Measurements from ENCODE around the gene GAB3.

GAB3 gene

DNA sequence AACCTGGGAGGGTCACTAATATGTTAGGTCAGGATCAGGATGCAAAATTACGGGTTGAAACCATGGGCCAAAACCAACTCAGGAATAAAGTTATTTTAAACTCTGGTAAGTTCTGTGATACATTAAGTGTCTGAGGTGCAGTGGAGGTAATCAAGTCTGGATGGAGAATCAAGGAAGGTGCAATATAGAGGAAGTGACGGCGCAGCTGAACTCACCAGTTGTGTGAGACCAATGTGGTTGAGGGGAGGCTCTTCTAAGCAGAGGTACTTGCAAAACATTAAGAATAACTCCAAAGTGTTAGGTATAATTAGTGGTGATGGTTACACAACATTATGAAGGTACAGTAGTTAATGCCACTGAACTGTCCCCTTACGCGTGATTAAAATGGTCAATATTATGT is 19.7 kb downstream of the GAB3 start:
- Histone ChIP-seq H3K27me3 (ENCODE audit: low read length) (no peaks in the 10 kb centered on the region), H2AFZ (ENCODE audit: low read depth, low read length, severe bottlenecking) (no peak overlapping the region), H4K20me1 (ENCODE audit: low read depth, low read length) (no peaks in the 10 kb centered on the region), H3K4me3 (ENCODE audit: insufficient read depth, low read length, poor library complexity, severe bottlenecking) (no peak overlapping the region), H3K79me2 (ENCODE audit: insufficient read depth, low read length) (no peaks in the 10 kb centered on the region), H3K9me2 (replicated peaks; ENCODE audit: insufficient read depth, low read length) (no peaks in the 10 kb centered on the region), H3K27ac (ENCODE audit: low read depth, low read length) (no peak overlapping the region), H3K9ac (ENCODE audit: low read length) (no peak overlapping the region), H3K4me2 (ENCODE audit: low read depth, low read length, poor library complexity, severe bottlenecking) (no peak overlapping the region), H3K9me3 (ENCODE audit: insufficient read depth, low read length) (no peaks in the 10 kb centered on the region), H3K36me3 (ENCODE audit: low read length) (no peaks in the 10 kb centered on the region), H3F3A (ENCODE audit: insufficient read depth) (no peaks in the 10 kb centered on the region)
- TF ChIP-seq, protein P1, sequence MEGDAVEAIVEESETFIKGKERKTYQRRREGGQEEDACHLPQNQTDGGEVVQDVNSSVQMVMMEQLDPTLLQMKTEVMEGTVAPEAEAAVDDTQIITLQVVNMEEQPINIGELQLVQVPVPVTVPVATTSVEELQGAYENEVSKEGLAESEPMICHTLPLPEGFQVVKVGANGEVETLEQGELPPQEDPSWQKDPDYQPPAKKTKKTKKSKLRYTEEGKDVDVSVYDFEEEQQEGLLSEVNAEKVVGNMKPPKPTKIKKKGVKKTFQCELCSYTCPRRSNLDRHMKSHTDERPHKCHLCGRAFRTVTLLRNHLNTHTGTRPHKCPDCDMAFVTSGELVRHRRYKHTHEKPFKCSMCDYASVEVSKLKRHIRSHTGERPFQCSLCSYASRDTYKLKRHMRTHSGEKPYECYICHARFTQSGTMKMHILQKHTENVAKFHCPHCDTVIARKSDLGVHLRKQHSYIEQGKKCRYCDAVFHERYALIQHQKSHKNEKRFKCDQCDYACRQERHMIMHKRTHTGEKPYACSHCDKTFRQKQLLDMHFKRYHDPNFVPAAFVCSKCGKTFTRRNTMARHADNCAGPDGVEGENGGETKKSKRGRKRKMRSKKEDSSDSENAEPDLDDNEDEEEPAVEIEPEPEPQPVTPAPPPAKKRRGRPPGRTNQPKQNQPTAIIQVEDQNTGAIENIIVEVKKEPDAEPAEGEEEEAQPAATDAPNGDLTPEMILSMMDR (IDR thresholded peaks at IDR 0.05; ENCODE audit: insufficient read depth, low read length, poor library complexity, severe bottlenecking), result no peak
- TF ChIP-seq EZH2phosphoT487 (conservative IDR thresholded peaks at IDR 0.05; ENCODE audit: low read length), result no peak

DNA sequence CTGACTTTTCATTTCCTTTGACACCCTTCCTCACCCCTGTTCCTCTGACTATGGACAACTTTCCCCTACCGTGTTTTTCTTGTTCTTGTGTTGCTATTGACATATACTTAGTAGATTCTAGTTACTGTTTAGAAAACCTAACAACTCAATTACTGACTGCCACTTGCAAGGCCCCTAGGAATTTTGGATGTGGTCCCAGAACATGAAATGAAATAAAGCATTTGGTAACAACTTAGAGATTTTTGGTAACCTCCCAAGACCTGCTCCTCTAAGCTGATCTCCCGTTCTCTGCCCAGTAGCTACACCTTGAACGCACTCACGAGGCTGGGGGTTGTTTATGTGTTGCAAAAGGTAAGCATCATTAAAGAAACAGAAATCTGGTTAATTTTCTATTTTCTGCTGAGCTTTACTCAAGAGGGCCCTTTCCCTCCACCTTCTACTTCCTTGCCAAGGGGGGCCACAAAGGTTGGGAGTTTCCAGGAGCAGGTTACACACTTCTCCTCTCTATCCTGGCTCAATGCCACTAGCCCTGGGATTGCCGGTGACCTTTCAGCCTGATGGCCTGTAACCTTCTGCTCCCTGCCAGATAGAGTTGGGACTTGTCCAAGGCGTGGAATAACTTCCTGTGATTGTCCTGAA is 20.5 kb downstream of the GAB3 start:
- Histone ChIP-seq H3K27ac (ENCODE audit: low read depth, low read length) (no peak overlapping the region), H3K4me3 (ENCODE audit: insufficient read depth, low read length, poor library complexity, severe bottlenecking) (no peak overlapping the region), H2AFZ (ENCODE audit: low read depth, low read length, severe bottlenecking) (no peak overlapping the region), H3K4me2 (ENCODE audit: low read depth, low read length, poor library complexity, severe bottlenecking) (no peak overlapping the region), H3K9ac (ENCODE audit: low read length) (no peak overlapping the region), H3K79me2 (ENCODE audit: insufficient read depth, low read length) (no peaks in the 10 kb centered on the region), H3K27me3 (ENCODE audit: low read length) (no peaks in the 10 kb centered on the region), H3F3A (ENCODE audit: insufficient read depth) (no peaks in the 10 kb centered on the region), H3K9me2 (replicated peaks; ENCODE audit: insufficient read depth, low read length) (no peaks in the 10 kb centered on the region), H4K20me1 (ENCODE audit: low read depth, low read length) (no peaks in the 10 kb centered on the region), H3K36me3 (ENCODE audit: low read length) (no peaks in the 10 kb centered on the region), H3K9me3 (ENCODE audit: insufficient read depth, low read length) (no peaks in the 10 kb centered on the region)
- no peak for TF ChIP-seq EZH2phosphoT487 (conservative IDR thresholded peaks at IDR 0.05; ENCODE audit: low read length)
- TF ChIP-seq, protein P1 (IDR thresholded peaks at IDR 0.05; ENCODE audit: insufficient read depth, low read length, poor library complexity, severe bottlenecking), result no peak

DNA sequence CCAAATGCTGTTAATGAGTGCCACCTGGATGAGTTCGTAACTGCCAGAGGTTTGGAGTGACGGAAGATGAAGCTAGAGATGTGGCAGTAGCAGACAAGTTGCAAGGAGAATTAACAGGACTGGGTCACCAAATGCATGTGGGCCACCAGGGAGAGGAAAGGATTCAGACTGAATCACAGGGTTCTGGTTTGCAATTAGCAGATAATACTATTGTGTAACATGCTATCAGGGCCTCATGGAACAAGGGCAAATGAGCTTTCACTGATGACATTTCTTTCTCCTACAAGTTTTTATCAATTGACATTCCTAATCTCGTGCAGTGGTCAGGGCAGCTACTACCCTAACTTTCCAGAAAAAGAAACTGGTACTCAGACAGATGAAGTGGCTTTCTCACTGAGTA is 21.4 kb downstream of the GAB3 start:
- Histone ChIP-seq H3K79me2 (ENCODE audit: insufficient read depth, low read length) (no peaks in the 10 kb centered on the region), H3K27ac (ENCODE audit: low read depth, low read length) (no peak overlapping the region), H2AFZ (ENCODE audit: low read depth, low read length, severe bottlenecking) (no peak overlapping the region), H3K9ac (ENCODE audit: low read length) (no peak overlapping the region), H4K20me1 (ENCODE audit: low read depth, low read length) (no peaks in the 10 kb centered on the region), H3K27me3 (ENCODE audit: low read length) (no peaks in the 10 kb centered on the region), H3K9me2 (replicated peaks; ENCODE audit: insufficient read depth, low read length) (no peaks in the 10 kb centered on the region), H3K4me2 (ENCODE audit: low read depth, low read length, poor library complexity, severe bottlenecking) (no peak overlapping the region), H3K9me3 (ENCODE audit: insufficient read depth, low read length) (no peaks in the 10 kb centered on the region), H3K4me3 (ENCODE audit: insufficient read depth, low read length, poor library complexity, severe bottlenecking) (no peak overlapping the region), H3F3A (ENCODE audit: insufficient read depth) (no peaks in the 10 kb centered on the region), H3K36me3 (ENCODE audit: low read length) (no peaks in the 10 kb centered on the region)
- TF ChIP-seq EZH2phosphoT487 (conservative IDR thresholded peaks at IDR 0.05; ENCODE audit: low read length), result no peak
- TF ChIP-seq, protein P1 (IDR thresholded peaks at IDR 0.05; ENCODE audit: insufficient read depth, low read length, poor library complexity, severe bottlenecking), result no peak

Data from SU-DHL-6 (cell line).